ENCODE data around the gene ZNF710.

- TF ChIP-seq ZNF10 (CRISPR knock-in tag; IDR thresholded peaks at IDR 0.05; ENCODE audit: borderline replicate concordance, low read depth) (no peak), ZBTB2 (CRISPR knock-in tag; IDR thresholded peaks at IDR 0.05; ENCODE audit: low read depth) (no peak), ZNF879 (CRISPR knock-in tag; IDR thresholded peaks at IDR 0.05) (no peak), KDM4B (CRISPR knock-in tag; IDR thresholded peaks at IDR 0.05) (no peak), SMAD3 (CRISPR knock-in tag; IDR thresholded peaks at IDR 0.05) (no peak), ZNF451 (CRISPR knock-in tag; IDR thresholded peaks at IDR 0.05) (no peak), SMC3 (IDR thresholded peaks at IDR 0.05; ENCODE audit: low read length) (no peak), POLR2A (IDR thresholded peaks at IDR 0.05; ENCODE audit: insufficient read depth in 1 of 2, low read depth in 2 of 2, low read length in 2 of 2) (no peak)
- TF ChIP-seq, protein P1, sequence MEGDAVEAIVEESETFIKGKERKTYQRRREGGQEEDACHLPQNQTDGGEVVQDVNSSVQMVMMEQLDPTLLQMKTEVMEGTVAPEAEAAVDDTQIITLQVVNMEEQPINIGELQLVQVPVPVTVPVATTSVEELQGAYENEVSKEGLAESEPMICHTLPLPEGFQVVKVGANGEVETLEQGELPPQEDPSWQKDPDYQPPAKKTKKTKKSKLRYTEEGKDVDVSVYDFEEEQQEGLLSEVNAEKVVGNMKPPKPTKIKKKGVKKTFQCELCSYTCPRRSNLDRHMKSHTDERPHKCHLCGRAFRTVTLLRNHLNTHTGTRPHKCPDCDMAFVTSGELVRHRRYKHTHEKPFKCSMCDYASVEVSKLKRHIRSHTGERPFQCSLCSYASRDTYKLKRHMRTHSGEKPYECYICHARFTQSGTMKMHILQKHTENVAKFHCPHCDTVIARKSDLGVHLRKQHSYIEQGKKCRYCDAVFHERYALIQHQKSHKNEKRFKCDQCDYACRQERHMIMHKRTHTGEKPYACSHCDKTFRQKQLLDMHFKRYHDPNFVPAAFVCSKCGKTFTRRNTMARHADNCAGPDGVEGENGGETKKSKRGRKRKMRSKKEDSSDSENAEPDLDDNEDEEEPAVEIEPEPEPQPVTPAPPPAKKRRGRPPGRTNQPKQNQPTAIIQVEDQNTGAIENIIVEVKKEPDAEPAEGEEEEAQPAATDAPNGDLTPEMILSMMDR (CRISPR knock-in tag; IDR thresholded peaks at IDR 0.05) = no peak
- TF ChIP-seq, protein P2, sequence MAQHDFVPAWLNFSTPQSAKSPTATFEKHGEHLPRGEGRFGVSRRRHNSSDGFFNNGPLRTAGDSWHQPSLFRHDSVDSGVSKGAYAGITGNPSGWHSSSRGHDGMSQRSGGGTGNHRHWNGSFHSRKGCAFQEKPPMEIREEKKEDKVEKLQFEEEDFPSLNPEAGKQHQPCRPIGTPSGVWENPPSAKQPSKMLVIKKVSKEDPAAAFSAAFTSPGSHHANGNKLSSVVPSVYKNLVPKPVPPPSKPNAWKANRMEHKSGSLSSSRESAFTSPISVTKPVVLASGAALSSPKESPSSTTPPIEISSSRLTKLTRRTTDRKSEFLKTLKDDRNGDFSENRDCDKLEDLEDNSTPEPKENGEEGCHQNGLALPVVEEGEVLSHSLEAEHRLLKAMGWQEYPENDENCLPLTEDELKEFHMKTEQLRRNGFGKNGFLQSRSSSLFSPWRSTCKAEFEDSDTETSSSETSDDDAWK (CRISPR knock-in tag; IDR thresholded peaks at IDR 0.05) = no peak
- TF ChIP-seq, protein P3, sequence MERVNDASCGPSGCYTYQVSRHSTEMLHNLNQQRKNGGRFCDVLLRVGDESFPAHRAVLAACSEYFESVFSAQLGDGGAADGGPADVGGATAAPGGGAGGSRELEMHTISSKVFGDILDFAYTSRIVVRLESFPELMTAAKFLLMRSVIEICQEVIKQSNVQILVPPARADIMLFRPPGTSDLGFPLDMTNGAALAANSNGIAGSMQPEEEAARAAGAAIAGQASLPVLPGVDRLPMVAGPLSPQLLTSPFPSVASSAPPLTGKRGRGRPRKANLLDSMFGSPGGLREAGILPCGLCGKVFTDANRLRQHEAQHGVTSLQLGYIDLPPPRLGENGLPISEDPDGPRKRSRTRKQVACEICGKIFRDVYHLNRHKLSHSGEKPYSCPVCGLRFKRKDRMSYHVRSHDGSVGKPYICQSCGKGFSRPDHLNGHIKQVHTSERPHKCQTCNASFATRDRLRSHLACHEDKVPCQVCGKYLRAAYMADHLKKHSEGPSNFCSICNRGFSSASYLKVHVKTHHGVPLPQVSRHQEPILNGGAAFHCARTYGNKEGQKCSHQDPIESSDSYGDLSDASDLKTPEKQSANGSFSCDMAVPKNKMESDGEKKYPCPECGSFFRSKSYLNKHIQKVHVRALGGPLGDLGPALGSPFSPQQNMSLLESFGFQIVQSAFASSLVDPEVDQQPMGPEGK (CRISPR knock-in tag; IDR thresholded peaks at IDR 0.05) = no peak
- TF ChIP-seq, protein P4, sequence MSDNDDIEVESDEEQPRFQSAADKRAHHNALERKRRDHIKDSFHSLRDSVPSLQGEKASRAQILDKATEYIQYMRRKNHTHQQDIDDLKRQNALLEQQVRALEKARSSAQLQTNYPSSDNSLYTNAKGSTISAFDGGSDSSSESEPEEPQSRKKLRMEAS (IDR thresholded peaks at IDR 0.05) = no peak
Measured at GRCh38 chr15:90099868-90100831, 99.0 kb downstream of the ZNF710 start.

Data from HepG2 (cell line).